Mucosa of descending colon (tissue), 3 donors: Measurements from ENCODE around the gene SMURF2. TPM values are rescaled to one million over a fixed set of nuclear protein-coding genes. Genes with fewer than 3 reads are reported as not detected.

Experiments used
- ATAC-seq: fragments of 200-7000 bp; cut with Tn5 transposase; one replicate; pipeline ENCODE4 v1.9.1; 2020; ENCODE audit warnings: mild to moderate bottlenecking, moderate library complexity
- DNase-seq, 3 donors: peaks; one replicate each; pipeline ENCODE4 v3.0.0-alpha.2; 2020
- H3K36me3 ChIP-seq: fragments of 200-600 bp; one replicate; pipeline ENCODE4 v1.8.0; 2021; ENCODE audit warnings: low read depth, mild to moderate bottlenecking
- H3K4me1 ChIP-seq: fragments of 200-600 bp; one replicate; pipeline ENCODE4 v1.8.0; 2021; ENCODE audit warnings: low read depth, mild to moderate bottlenecking
- H3K4me3 ChIP-seq: fragments of 200-600 bp; one replicate; pipeline ENCODE4 v1.8.0; 2021; ENCODE audit warnings: mild to moderate bottlenecking
- H3K9me3 ChIP-seq: fragments of 200-600 bp; one replicate; pipeline ENCODE4 v1.8.0; 2021; ENCODE audit warnings: mild to moderate bottlenecking
- CTCF ChIP-seq: fragments of 200-600 bp; IDR thresholded peaks from one replicate; pipeline ENCODE4 v1.8.0; 2022; ENCODE audit warnings: antibody characterized with exemption, mild to moderate bottlenecking
- intact Hi-C, 2 donors: fragments of 100-400 bp; cut with DNase I in 1 of 2; cut with micrococcal nuclease in 1 of 2; formaldehyde crosslinking; loops; one replicate each; pipeline versions ENCODE4 v1.11.0 to v1.11.1; 2022; cut with DNase I, micrococcal nuclease
- total RNA-seq, 3 donors: library from RNA; stranded (reverse); fragmentation: NEBNext Ultra II Directional in 2 of 3; extraction: Animal tissue kit (Norgen Biotek cat#: 25700) in 2 of 3; gene quantifications; one replicate each; pipeline versions ENCODE4 v1.2.1 to v1.2.4, GENCODE V29; 2021 to 2023
- donor health status: DM: no; HTN: no; CAD: no; lungs with moderate emphysema.
- donor health status: DM: no; HTN: no; CAD: no.
- donor health status: DM: no; HTN: yes; CAD: no.

The SMURF2 gene
- total RNA-seq, 3 donors from 2014 or later: 14.9 to 25.4 (median 15.2) TPM

- TF ChIP-seq CTCF: no peak
- ATAC-seq (no peak), DNase-seq (no peak)
- intact Hi-C loops: no loop called here
- no peak overlapping the region for H3K4me3 ChIP-seq
- no peaks in the 10 kb centered on the region for H3K9me3 ChIP-seq
- H3K4me1 ChIP-seq: no peaks in the 10 kb centered on the region
- H3K36me3 ChIP-seq: no peaks in the 10 kb centered on the region
Measured at GRCh38 chr17:64564098-64564497, 98.0 kb downstream of the SMURF2 start.

- no peaks in the 10 kb centered on the region for H3K9me3 ChIP-seq
- TF ChIP-seq CTCF: no peak
- no peaks in the 10 kb centered on the region for H3K4me1 ChIP-seq
- no peak overlapping the region for H3K4me3 ChIP-seq
- H3K36me3 ChIP-seq: no peaks in the 10 kb centered on the region
- intact Hi-C loops: no loop called here
- no peak for ATAC-seq
- DNase-seq: no peak
Measured at GRCh38 chr17:64555281-64555680, 106.8 kb downstream of the SMURF2 start.

DNA sequence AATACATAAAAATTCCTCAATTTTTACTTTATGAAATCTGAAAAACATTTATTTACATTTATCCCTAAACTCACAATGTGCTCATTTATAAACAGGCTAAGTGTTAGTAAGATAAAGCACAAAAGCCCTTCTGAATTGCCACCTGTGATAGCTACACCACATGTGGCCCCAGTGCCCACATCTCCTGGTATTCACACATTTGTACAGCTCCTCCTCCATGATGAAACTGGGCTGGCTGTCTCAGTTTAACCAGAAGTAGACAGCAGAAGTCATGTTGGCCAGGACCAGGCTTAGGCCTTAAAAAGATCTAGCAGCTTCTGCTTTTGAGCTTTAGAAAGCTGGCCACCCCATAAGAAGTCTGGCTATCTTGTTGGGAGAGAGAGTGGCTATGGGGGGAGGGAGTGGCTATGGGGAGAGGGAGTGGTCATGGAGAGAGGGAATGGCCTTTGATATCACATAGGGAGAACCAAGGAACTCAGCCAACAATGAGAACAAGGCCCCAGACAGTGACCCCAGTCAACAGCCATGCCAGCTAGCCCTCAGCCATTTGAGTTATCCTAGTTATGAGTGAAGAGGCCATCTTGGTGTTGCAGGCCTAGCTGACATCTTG, 108.0 kb downstream of the SMURF2 start:
- intact Hi-C loops: no loop called here
- Histone ChIP-seq H3K36me3 (no peaks in the 10 kb centered on the region), H3K9me3 (no peaks in the 10 kb centered on the region), H3K4me3 (no peak overlapping the region), H3K4me1 (no peaks in the 10 kb centered on the region)
- no peak for TF ChIP-seq CTCF
- ATAC-seq: no peak
- DNase-seq: no peak

DNA sequence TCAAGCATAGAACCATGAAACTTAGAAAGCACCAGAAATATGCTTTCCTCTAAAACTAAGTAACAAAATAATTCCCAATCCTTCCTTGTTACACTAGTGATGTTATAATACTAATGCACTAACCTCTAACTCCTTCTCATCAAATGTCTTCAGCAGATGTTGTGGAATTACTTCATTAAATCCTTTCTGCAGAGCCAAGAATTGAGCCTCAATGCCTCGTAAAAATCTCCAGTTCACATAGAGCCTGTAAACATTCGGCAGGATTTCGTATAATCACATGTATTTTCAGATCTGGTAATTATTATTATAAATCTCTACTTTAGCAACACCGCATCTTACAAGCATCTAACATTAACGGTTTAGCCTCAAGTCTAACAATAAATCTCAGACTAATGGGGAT, 110.6 kb downstream of the SMURF2 start:
- DNase-seq (no peak), ATAC-seq (no peak)
- Histone ChIP-seq H3K4me3 (no peak overlapping the region), H3K36me3 (no peaks in the 10 kb centered on the region), H3K9me3 (no peaks in the 10 kb centered on the region), H3K4me1 (no peaks in the 10 kb centered on the region)
- intact Hi-C loops: no loop called here
- no peak for TF ChIP-seq CTCF

- intact Hi-C loops: no loop called here
- no peaks in the 10 kb centered on the region for H3K36me3 ChIP-seq
- TF ChIP-seq CTCF: no peak
- no peak overlapping the region for H3K4me3 ChIP-seq
- H3K9me3 ChIP-seq: no peaks in the 10 kb centered on the region
- DNase-seq: no peak
- H3K4me1 ChIP-seq: no peaks in the 10 kb centered on the region
- ATAC-seq: no peak
Measured at GRCh38 chr17:64547319-64547718, 114.8 kb downstream of the SMURF2 start.

DNA sequence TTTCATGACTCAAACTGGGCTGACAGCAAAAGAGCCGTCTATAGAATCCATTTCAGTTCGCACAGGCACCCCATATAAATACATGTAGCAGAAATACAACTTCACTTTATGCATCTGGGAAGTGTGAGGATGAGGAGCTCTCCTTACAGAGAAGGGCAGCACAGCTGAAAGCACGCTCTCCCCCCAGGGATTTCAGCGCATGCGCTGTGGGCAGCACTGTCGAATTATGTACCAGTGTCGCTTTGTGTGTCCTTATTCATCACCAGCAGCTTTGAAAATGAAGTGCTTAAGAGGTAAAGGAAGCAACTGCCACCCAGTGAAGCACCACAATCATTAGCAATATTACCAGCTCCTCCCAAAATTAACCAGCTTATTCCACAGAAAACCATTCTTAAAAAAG, 115.4 kb downstream of the SMURF2 start:
- TF ChIP-seq CTCF: no peak
- DNase-seq: no peak
- ATAC-seq: no peak
- H3K4me1 ChIP-seq: no peaks in the 10 kb centered on the region
- H3K4me3 ChIP-seq: no peak overlapping the region
- no peaks in the 10 kb centered on the region for H3K36me3 ChIP-seq
- H3K9me3 ChIP-seq: no peaks in the 10 kb centered on the region
- intact Hi-C loops: no loop called here
